Activated CD4-positive, alpha-beta T cell treated with anti-CD3 and anti-CD28 coated beads, Interleukin-2, amount 50 U/mL, for 4 hours (primary cell): ENCODE results near the gene DAPP1.
A peak's percentile ranks its signal among the peaks of the same experiment; 100 is the strongest.

Source experiments
- DNase-seq, 2 experiments: peaks; one replicate each; pipeline ENCODE4 v3.0.0-alpha.2; 2020

DAPP1 gene

DNA sequence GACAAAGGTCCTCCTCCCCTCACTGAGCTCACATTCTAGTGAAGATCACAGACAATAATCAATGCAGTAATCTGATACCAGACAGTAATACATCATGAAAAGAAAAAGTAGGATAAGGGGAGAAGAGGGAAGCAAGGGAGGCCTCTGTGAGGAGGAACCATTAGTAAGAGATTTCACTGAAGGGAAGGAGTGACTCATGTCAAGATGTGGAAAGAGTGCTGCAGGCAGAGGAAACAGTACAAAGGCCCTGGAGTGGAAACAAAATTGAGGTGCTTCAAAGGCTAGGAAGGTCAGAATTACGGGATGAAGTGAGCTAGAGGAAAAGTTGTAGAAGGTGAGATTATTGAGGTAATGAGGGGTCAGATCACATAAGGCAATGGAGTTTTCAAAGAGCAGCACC, 39.5 kb downstream of the DAPP1 start:
- DNase-seq, result no peak

- DNase-seq, result no peak
These were observed 40.7 kb downstream of the DAPP1 start for GRCh38 chr4:99857307-99857706.

GRCh38 chr4:99859618-99860017, 43.0 kb downstream of the DAPP1 start:
- no peak for DNase-seq

GRCh38 chr4:99860521-99860920, 43.9 kb downstream of the DAPP1 start:
- DNase-seq, result no peak

GRCh38 chr4:99861120-99861905, 44.7 kb downstream of the DAPP1 start:
- DNase-seq, result no peak

DNA sequence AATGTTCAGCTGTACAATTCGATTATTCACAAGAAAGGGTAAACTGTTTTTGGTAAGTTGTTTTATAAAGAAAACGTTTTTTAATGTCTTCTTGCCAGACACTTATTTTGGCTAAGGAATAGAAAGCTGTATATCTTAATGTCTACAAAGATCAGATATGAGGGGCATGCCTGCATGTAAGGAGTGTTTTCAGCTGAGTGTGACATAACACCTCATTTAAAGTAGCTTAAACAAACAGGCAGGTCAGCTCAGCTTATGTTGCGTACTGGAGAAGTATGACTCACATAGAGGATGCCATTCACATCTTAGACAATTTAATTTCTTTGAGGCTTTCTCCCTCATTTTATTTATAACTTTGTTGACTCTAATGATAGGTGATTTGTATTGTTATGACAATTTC, 47.2 kb downstream of the DAPP1 start:
- no peak for DNase-seq

DNA sequence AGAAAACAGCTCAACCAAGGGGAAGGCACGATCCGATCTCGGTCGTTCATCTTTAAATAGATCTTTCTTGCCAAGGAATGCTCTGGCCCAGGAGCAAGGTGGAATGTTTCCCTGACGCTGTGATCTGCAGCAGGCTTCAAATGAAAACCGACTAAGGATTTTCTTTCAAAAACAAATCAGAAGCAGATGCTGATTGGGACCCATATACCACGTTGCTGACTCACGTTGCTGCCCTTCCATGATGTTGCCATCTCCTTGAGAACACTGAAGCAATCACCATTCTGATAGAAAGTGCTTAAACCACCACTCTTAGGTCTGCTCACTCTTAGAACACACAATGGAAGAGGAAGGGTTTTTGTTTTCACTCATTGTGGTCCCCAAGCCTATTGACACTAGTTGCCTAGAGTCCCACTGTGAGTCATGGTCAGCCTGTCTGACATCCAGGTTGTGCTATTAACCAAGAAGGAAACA, 51.5 kb downstream of the DAPP1 start:
- no peak for DNase-seq

DNA sequence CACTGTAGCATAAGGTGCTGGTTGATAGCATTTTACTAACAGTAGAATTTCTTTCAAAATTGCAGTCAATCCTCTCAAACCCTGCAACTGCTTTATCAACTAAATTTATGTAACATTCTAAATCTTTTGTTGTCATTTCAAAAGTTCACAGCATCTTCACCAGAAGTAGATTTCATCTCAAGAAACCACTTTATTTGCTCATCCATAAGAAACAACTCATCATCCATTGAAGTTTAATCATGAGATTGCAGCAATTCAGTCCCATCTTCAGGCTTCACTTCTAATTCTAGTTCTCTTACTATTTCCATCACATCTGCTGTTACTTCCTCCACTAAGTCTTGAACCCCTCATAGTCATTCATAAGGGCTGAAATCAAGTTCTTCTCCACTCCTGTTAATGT, 55.9 kb downstream of the DAPP1 start:
- no peak for DNase-seq

DNA sequence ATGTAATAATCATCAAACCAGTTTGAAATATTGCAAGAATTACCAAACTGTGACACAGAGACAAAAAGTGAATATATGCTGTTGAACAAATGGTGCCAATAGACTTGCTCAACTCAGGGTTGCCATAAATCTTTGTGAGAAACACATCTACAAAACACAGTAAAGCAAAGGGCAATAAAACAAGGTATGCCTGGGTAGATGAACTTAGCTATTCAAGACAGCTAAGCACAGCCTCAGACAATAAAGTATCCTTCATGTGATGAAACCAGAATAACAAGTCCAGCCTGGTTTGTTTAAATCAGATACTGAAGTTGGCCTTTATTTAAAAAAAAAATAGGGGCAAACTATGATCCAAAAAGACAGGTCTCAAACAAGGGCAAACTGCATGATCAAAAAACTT, 58.4 kb downstream of the DAPP1 start:
- DNase-seq, result no peak

DNA sequence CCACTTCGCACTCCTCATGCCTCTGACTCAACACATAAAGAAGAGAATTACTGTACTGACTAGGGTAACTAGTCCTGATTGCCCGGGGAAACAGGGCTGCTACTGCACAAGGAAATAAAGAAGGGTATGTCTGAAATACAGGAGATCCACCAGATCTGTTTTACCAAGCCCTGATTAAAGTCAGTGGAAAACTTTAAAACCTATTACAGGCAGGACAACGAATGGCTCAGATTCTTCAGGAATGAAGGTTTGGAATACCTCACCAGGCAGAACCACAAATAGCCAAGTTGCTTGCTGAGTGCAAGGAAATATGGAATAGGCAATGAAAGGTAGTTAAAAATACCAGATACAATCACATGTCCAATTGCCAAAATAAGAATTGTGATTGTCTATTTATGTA, 60.3 kb downstream of the DAPP1 start:
- DNase-seq, result no peak

GRCh38 chr4:99878604-99879003, 62.0 kb downstream of the DAPP1 start:
- no peak for DNase-seq

DNA sequence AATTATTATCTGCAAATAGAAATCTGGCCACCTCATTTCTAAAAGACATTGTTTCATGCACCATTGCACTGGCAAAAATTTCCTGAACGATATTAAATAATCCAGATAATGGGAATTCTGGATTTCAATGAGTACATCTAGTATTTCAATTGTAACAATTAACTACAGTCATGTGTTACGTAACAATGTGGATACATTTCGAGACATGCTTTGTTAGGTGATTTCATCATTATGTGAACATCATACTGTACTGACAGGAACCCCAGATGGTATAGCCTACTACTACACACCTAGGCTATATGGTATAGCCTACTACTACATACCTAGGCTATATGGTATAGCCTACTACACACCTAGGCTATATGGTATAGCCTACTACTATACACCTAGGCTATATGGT, 62.8 kb downstream of the DAPP1 start:
- no peak for DNase-seq

DNA sequence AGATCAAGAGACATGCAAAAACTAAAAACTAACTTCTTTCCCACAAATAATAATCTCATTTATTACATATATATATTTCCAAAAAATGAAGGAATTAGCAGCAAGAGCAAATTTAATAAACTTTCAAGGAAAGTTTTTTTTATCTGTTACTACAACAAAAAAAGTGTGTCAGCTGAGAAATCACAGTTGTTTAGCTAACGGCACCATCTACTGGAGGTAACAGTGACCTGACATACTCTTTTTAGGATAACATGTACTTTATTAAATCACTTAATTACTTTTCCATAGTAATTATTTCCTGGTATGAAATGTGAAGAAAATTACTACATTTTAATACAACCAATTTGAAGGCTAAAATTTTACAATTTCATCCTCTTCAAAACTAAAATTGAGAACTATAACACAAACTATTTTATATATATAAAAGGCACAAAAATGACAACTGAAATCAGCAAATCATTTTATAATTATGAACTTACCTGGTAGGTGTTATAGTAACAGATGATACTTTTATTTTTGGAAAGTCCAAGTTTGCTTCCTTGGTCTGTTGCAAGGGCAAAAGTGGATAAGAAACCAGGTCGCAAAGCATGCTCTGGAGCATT, 68.5 kb downstream of the DAPP1 start:
- peak in 1 of 2 experiments; percentile 2 for DNase-seq

DNA sequence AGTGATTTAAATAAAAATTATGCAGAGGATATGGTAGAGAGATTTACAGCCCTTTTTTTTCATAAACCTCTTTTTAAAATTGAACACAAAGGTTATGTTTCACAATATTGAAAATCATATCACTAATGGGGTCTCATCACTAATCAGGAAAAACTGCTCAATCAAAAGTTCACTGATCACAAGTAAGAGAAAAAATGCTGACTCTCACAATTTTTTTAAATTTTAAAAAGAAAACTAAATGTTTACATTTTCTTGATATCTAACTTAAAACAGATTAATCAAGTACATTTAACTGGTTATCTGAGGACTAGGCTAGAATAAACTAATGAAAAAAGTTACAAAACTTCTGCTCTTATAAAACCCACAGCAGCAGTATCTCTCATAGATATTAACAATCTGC, 69.1 kb downstream of the DAPP1 start:
- DNase-seq, result no peak

GRCh38 chr4:99886146-99886545, 69.5 kb downstream of the DAPP1 start:
- no peak for DNase-seq

- no peak for DNase-seq
These were observed 71.2 kb downstream of the DAPP1 start for GRCh38 chr4:99887837-99888236.

DNA sequence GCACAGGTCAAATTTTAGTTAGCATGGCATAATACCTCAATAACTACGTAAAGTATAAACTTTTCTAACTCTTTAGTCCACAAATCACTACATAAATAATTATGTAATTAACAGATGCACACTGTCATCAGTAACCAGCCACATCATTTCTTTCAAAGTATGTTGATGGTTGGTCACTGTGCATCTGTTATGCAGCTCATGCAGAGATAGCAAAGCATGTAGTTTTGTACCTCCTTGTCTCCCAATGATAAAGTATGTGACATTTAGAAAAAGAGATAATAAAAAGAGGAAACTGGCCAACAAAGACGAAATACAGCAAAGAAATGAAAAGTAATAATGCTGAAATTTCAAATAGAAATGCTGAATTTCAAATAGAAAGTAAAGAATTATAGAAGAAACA, 74.7 kb downstream of the DAPP1 start:
- no peak for DNase-seq

GRCh38 chr4:99893029-99893428, 76.4 kb downstream of the DAPP1 start:
- no peak for DNase-seq

DNA sequence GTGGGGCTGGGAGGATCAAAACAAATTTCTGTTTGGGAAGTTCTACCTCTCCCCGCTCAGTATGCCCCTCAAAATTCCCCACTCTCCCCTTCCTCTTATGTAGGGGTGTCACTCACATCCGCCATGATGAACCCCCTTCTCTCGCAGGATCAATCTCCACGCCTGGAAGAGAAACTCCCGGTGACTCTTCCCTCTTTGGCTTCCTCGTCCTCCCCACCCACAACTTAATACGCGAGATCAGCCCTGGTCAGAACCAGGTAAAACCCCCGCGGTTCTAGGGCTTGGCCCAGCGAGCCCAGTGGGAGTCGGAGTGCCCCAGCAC, 77.2 kb downstream of the DAPP1 start:
- DNase-seq, result no peak

- peak; percentile 83 to 86 for DNase-seq
These were observed 77.8 kb downstream of the DAPP1 start, which contains the start of gene LAMTOR3 for GRCh38 chr4:99894161-99894997. LAMTOR3 (minus strand) TSS chr4:99894427; CDS start chr4:99893963, 464 bp downstream.

DNA sequence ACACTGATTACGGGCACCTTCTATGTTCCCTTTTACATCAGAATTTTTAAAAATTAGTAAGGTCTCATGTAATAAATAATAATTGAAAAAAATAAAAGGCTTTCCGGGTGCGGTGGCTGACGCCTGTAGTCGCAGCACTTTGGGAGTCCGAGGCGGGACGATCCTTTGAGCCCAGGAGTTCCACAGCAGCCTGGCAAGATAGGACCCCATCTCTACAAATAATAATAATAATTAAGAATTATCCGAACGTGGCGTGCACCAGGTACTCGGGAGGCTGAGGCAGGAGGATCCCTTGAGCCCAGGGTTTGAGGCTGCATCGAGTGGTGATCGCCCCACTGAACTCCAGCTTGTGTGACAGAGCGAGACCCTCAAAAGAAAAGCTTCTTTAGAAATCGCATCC, 78.4 kb downstream of the DAPP1 start:
- no peak for DNase-seq

DNA sequence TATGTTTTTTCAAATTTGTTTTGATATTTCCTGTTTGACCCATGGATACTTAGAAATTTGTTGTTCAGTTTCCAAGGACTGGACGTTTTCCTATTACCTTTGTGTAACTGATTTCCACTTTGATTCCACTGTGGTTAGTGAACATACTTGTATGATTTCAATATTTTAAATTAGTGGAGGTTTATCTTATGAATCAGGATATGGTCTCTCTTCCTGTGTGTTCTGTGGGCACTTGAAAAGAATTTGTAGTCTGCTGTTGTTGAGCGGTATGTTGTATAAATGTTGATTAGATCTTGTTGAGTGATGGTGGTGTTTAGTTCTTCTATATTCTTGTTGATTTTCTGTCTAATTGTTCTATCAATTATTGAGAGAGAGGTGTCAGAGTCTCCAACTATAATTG, 98.8 kb downstream of the DAPP1 start:
- DNase-seq, result no peak

DNA sequence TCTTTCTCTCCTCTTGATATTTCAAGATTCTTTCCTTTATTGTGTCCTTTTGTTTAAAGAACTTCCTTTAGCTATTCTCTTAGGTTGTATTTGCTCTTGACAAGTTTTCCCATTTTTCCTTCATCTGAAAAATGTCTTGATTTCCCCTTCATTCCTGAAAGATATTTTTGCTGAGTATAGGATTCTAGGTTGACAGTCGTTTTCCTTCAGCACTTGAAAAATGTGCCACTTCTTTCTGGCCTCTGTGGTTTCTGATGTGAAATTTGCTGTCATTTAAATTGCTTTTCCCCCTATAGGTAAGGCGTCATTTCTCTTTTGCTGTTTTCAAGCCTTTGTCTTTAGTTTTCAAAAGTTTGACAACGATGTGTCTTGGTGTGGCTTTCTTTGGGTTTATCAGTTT, 100.9 kb downstream of the DAPP1 start:
- no peak for DNase-seq

- DNase-seq, result no peak
These were observed 102.0 kb downstream of the DAPP1 start for GRCh38 chr4:99918656-99919055.
